GM13977 (cell line): ENCODE measurements around the gene KSR1.

Experiments used
- DNase-seq: peaks from one replicate; pipeline ENCODE4 v3.0.0; 2012; ENCODE audit warnings: low spot score
- in situ Hi-C: fragments of 300-500 bp; cut with MboI; formaldehyde crosslinking; loops from one replicate; pipeline ENCODE4 v1.12.0; 2022; ENCODE audit warnings: low sequenced_read_pairs, low pct_unique_long_range_greater_than_20kb, mixed read lengths, inconsistent platforms; ENCODE audit not compliant: unreplicated experiment
- TF ChIP-seq, protein P1 (sequence below): IDR thresholded peaks from 2 replicates; pipeline ENCODE4 v1.5.1; 2012; ENCODE audit warnings: mild to moderate bottlenecking, control low read depth; ENCODE audit not compliant: insufficient read depth; ENCODE audit errors: extremely low read depth, missing control alignments

The KSR1 gene

DNA sequence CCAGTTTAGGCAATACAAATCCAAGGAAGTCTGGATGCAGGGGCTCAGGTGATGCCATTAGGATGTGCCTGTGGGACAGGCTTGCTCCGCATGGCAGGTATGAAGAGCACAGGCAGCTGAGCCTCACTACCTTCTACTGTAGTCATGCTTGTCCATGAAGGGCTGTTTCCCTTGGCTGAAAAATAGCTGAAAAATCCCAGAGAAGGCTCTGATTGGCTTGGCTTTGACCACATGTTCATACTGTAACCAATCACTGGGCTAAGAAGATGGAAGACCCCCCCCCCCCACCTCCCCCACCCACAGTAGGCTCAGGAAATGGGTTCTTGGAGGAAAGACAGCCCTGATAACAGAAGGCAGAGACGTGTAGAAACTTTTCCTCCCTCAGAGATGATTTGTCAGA is 108.2 kb downstream of the KSR1 start:
- in situ Hi-C loops: no loop called here
- TF ChIP-seq, protein P1, sequence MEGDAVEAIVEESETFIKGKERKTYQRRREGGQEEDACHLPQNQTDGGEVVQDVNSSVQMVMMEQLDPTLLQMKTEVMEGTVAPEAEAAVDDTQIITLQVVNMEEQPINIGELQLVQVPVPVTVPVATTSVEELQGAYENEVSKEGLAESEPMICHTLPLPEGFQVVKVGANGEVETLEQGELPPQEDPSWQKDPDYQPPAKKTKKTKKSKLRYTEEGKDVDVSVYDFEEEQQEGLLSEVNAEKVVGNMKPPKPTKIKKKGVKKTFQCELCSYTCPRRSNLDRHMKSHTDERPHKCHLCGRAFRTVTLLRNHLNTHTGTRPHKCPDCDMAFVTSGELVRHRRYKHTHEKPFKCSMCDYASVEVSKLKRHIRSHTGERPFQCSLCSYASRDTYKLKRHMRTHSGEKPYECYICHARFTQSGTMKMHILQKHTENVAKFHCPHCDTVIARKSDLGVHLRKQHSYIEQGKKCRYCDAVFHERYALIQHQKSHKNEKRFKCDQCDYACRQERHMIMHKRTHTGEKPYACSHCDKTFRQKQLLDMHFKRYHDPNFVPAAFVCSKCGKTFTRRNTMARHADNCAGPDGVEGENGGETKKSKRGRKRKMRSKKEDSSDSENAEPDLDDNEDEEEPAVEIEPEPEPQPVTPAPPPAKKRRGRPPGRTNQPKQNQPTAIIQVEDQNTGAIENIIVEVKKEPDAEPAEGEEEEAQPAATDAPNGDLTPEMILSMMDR: no peak
- no peak for DNase-seq

DNA sequence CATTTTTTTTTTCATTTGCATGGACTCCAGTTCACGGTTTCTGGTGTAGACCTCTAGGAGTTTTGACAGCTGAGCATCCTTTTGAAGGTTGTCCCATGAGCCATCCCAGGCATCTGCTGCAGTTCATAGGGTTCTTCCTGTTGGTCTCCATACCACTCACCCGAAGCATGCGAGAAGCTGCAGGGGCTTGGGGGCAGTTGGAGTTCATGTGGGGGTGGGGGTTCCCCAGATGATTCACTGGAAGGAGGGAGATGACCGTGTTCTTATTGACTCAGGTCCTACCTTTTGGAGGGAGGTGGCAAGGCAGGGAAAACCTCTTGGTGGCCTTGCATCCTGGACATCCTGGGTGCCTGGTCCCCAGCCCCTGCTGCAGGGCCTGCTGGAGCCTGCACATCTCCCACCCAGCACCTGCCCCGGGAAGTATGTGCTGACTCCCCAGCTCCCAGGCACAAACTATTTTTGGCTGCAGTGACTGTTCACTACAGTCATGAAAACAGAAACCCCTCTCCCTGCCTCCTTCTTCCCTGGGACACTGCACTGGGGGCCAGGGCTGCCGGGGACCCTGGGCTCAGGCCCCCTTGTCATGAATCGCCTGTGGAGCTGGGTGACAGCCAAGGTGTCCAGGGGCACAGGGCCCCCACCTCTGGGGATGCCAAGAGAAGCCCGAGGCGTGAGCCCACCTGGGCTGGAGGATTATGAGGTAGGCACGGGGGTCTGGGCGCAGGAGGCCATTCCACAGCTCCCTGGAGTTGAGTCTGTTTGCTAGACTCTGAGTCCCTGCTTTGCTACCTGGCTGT is 109.8 kb downstream of the KSR1 start:
- TF ChIP-seq, protein P1: no peak
- in situ Hi-C loops: no loop called here
- DNase-seq: no peak

DNA sequence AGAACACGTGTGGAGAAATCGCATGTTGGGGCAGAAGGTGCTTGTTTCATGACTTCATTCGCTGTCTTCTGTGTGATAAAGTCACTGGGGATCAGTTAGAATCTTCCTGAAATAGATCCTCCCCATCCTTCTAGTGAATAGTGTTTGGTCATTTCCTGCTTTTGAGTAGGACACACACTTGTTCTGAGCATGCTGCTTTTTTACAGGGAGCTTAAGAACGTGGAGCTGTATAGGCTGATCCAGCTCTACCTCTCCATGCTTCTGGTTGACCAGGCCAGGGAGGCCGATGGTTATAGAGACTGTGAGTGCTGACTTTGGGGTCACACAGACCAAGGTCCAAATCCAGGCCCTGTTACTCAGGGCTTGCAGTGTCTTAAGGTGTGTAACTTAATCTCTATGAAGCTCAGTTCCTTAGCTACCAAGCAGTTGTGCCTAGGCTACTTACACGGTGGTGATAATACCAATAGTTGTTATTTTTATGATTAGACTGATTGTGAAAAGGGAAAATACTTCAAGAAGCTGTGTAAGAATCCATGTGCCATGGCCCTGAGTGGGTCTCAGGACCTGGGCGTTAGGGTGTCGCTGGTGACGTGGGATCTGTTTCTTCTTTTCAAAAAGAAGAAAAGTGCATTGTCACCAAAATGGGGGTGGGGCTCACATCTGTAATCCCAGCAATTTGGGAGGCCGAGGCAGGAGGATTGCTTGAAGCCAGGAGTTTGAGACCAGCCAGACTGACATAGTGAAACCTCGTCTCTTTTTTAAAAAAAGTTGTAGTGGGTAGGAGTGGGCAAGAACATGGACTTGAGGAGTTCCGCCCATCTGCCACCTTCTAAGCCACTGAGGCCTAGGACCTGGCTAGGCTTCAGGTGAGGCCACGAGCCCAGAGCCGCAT is 110.7 kb downstream of the KSR1 start:
- DNase-seq: no peak
- in situ Hi-C loops: no loop called here
- TF ChIP-seq, protein P1: no peak

DNA sequence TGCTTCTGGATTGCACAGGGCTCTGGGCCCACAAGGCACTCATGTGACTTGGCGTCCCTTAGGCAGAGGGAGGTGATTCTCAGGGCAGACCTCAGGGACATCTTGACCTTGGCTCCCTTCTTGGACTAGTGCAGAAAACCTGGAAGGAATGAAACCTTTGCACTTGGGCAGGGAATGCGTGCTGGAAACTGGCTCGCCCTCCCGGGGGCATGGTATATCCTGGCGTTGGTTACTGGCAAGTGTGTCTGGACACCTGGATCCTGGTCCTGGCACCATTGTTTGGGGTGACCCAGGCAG is 111.3 kb downstream of the KSR1 start:
- in situ Hi-C loops: no loop called here
- TF ChIP-seq, protein P1: no peak
- no peak for DNase-seq

DNA sequence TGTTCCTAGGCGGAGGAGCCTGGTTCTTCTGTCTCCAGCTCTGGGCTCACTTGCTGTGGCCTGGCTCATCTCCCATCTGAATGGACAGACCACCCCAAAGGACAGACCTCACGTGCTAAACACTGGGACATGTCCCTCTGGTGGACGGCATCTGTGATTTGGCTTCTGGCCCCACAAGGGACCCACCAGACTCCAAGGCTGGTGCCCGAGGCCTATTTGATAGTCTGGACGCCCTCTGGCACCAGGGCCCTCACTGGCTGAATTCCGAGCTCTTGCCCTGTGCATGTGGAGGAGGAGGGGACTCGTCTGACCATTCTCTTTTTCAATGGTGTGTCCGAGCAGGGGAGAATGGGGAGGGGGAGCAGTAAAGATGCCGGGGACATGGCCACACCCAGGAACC is 112.0 kb downstream of the KSR1 start:
- DNase-seq: no peak
- TF ChIP-seq, protein P1: no peak

DNA sequence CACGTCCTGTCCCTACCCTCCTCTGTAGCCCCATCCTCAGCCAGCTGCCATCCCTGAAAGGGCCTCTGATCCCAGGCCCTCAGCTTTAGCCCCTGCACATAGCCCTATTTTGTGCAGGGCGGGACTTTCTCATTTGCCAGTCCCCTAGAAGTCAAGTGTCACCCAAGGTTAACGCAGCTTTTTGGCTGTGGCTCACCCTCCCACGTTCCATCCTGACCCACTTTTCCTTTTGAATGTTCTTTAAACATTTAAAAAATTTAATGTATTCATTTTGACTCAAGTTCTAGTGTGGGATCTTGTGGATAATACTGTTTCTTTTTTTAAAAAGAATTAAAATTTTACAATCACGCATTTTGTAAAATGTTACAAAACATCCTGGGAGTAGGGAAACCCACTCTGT is 112.6 kb downstream of the KSR1 start:
- in situ Hi-C loops: no loop called here
- TF ChIP-seq, protein P1: no peak
- DNase-seq: no peak

More for the DNA sequence above, 112.0 kb downstream of the KSR1 start:
- in situ Hi-C loops: no loop called here
